Inferior parietal cortex (tissue), 1 donor: ENCODE measurements around the gene ELP5.
A peak's percentile ranks its signal among the peaks of the same experiment; 100 is the strongest.

Experiments
- DNase-seq: peaks from one replicate; pipeline ENCODE4 v3.0.0-alpha.2; 2016; ENCODE audit errors: extremely low spot score

ELP5 gene

DNA sequence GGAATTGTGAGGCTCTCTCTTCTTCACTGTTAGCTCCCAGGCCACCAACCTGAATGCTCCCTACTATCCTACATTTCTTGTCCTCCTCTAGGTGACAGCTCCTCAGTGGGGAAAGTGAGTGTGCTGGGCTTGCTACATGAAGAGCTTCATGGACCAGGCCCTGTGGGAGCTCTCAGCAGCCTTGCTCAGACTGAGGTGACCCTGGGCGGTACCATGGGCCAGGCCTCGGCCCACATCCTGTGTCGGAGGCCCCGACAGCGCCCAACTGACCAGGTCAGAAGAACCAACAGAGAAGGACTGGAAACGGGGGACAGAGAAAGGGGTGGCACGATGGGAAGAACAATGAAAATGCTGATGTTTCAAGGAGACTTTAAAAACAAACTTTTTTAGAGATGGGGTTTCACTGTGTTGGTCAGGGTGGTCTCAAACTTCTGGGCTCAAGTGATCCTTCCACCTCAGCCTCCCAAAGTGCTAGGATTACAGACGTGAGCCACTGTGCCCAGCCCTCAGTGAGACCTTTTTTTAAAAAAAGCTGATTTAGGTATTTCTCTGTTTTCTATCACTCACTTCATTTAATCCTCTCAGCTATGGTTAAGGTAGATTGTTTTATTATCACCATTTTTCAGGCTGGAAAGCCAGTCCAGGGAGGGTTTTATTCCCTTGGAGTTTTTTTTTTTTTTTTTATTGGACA, 4.9 kb downstream of the ELP5 start:
- no peak for DNase-seq

DNA sequence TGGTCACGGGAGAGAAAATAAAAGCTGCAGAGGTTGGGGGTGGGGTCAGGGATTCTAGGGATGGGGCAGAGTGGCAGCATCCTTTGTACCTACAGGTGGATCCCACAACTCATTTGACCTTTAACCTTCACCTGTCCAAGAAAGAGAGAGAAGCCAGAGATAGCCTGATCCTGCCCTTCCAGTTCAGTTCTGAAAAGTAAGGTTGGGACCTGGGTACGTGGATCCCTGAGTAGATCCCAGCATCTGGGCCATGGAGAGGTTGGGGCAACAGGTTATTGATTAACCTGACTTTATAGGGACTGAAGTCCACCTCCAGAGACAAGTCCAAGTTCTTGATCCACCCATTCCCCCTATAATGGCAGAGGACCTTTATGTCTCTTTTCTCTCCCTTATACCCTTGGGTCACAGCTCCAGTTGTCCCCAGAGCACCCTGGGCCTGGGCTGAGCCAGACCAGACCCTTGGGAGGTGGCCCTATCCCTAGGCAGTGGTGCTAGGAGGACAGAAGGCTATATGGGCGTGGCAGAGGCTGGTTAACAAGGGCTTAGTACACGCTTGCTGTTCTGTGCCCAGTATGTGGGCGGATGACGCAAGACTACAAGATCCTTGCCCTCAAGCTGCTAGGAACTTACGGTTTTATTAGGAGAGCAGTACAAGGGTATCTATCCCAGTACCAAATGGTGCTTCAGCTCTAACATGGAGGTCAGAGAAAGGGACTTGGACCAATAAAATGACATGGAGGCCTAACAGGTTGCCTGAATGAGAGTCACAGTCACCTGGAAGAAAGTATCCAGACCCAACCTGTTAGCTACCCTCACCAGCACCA, 6.9 kb downstream of the ELP5 start:
- DNase-seq: no peak

DNA sequence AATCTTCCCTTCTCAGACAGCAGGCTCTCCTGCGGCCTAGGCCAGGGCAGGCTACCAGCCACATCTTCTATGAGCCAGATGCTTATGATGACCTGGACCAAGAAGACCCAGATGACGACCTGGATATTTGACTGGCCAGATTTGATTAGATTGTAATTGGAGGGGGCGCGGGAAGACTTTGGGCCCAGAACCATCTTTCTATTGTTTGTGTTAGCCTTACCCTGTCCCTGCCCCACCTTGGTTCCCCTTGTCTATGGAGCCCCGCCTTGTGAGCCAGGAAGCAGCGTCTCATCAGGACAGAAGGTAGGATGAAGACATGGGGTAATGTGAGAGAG, 7.5 kb downstream of the ELP5 start:
- DNase-seq: no peak

DNA sequence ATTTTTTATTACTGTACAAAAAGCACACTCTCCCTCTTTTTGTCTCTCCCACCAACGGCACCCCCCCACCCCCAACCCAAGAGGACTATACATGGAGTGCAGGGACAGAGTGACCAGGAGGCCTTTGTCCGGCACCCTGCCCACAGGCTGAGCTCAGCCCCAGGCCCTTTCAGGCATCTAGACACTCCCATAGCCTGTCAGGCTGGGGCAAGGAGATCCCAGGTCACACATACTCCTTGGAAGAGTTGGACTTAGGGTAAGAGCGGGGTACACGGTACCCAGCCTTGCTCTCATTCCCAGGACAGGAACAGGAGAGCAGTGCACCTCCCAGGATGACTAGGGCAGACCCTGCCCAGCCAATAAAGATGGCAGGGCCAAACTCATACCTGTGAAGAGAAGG, 8.1 kb downstream of the ELP5 start:
- DNase-seq: no peak

DNA sequence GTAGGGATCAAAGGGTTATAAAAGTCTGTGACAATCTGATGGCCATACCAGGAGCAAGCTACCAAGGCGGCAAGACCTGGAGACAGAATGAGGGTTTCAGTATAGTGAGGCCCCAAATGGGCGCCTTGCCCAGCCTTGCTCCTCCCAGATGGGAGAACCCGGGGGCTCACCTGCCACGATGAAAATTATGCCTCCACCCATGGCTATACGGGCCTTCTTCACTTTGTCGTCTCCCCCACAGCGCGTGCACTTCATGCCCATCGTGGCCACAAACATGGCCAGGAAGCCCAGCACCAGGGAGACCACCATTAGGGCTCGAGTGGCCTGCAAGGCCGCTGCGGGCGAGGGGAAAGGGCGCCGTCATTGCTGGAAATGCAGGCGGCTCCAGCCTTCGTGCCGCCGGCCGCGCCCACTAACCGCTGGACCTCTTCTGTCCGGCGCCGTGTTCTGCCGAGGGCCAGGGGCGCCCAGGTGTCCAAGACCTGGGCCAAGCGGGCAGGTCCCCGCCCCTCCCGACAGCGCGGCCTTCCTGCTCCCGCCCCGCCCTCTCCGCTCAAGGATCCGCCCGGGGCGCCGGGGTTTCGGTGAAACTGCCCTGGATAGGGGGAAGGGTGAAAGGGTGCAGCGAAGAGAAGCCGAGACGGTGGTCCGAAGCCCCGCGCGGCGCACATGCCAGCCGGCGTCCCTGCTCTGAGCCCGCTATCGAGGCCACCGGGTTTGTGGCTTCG, 8.8 kb downstream of the ELP5 start:
- no peak for DNase-seq

DNA sequence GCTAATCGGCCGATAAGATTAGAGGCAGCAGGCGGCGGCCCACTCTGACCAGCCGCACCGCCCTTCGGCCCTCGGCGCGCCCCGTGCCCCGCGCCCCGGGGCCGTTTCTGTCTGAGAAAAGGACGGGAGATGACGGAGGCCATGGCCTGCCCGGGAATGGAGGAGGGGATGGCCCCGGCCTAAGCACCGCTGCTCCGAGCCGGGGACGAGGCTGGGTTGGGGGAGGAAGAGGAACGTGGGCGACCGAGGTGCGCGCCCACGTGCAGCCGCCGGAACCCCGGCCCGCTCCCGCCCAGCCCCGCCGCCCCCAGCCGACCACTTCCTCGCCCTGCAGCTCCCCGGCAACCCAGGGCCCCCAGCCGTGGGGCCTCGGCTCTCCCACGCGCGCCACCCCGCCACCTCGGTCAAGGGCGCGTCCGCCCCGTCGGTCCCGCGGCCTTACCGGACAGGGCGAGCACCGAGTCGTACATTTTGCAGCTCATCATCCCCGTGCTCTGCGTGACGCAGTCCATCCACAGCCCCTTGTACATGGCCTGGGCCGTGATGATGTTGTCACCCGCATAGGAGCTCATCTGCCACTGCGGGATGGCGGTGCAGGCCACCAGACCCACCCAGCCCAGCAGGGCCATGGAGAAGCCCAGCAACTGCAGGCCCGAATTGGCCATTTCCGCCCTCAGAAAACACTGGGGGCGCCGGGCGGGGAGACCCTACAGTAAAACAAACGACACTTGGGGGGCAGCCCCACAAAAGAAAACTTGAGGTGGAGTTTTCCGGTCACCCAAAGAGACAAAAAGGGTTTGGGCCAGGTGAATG, 9.6 kb downstream of the ELP5 start:
- no peak for DNase-seq

DNA sequence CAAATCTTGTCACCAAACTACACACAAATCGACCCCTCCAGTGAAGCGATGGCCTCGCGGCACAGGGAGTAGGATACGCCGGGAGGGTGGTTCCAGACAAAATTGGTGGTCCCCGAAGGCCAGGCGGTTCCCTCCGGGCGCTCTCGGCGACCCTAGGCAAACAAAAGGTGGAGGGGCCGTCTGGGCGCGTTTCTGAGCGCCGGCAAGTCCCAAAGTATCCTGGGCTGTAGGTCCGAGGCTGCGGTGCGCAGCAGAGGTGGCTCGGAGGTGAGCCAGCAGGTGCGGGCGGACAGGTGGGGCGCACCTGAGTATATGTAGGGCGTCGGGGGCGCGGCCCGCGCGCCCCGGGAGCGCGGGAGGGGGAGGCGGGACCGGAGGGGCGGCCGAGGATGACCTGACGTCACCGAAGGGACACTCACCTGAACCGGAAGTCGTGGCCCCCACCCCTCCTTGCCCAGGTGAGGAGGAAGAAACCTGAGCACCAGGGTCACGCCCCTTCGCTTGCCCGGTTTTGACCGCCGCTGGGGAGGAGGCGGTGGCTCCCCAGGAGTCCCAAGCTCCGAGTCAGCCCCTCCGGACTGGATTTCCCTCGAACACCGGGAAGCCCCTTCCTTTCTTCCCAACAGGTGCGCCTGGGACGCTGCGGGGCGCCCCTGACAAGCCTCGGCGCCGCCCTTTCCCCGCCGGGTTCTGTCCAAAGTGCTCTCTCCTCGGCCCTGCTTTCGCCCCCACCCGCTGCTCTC, 10.3 kb downstream of the ELP5 start, which contains the start of gene CLDN7:
Gene CLDN7 (minus strand): TSS at position 287 of the 743 bp plus-strand sequence. CDS start 435 bp downstream, outside the sequence.
- DNase-seq: no peak

DNA sequence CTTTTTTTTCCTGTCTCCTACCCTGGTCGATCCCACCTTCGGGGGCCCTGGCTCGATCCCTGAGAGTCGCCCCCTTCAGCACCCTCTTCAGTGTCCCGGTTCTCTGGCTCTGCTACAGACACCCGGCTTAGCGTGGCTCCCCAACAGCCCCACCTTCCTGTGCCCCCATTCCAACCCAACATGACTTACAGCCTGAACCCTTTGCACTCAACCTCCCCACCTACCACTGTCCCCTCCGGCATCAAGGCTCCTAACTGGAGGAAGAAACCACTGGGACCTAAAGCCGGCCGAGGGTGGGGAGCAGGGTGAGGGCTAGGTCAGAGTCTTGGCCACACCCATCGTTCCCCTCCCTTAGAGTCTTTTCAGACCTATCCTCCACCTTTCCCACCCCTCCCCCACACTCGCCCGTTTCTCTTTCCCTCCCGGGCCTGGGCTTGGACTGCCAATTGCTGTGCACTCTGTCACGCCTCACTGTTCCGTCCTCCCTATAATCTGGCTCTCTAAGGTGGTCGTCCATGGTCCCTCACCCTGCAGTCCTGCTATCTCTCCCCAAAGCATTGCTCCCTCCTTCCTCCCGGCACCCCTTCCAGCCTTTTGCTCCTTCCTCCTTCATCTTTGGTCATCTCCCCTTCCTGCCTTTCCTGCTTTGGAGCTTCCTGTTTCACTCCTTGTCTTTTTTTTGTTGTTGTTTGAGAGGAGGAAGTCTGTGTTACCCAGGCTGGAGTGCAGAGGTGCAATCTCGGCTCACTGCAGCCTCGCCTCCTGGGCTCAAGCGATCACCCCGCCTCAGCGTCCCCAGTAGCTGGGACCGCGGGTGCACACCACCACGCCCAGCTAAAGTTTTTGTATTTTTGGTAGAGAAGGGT, 11.2 kb downstream of the ELP5 start:
- no peak for DNase-seq

DNA sequence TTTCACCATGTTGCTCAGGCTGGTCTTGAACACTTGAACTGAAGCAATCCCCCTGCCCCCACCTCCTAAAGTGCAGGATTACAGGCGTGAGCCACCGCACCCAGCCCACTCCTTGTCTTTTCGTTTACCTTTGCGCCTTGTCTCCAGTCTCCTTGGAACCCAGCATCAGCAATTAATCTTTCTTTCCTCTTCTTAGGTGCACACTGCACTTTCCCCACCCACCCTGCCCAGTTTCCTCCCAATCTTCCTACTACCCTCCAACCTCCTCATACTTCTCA, 11.7 kb downstream of the ELP5 start:
- no peak for DNase-seq

DNA sequence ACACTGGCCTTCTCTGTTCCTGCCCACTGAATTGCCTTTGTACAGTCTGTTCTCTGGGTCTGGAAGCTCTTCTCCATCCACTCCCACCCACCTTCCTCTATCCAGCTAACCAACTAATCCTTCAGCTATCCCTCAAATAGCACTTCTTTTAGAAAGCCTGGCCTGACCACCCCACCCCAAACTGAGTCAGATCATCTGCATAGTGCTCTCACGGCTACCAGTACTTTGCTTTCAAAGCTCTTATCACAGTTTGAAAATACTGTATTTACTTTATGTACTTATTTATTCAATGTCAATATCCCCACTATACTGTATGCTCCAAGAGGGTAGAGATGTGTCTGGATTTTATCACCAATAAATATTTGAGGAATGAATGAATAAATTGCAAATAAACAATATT, 14.8 kb downstream of the ELP5 start:
- DNase-seq: no peak

DNA sequence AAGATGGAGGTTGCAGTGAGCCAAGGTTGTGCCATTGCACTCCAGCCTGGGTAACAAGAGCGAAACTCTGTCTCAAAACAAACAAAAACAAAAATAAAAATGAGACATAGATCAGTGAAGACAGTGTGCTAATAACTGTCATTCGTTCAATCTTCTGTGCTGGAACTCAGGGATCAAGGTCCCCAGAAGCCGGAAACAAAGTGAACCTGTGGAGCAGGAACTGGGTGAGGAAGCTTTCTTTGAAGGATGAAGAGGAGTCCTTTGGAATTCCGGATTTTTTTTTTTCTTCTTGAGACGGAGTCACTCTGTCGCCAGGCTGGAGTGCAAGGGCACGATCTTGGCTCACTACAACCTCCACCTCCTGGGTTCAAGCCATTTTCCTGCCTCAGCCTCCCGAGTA, 27.4 kb downstream of the ELP5 start:
- DNase-seq: no peak

DNA sequence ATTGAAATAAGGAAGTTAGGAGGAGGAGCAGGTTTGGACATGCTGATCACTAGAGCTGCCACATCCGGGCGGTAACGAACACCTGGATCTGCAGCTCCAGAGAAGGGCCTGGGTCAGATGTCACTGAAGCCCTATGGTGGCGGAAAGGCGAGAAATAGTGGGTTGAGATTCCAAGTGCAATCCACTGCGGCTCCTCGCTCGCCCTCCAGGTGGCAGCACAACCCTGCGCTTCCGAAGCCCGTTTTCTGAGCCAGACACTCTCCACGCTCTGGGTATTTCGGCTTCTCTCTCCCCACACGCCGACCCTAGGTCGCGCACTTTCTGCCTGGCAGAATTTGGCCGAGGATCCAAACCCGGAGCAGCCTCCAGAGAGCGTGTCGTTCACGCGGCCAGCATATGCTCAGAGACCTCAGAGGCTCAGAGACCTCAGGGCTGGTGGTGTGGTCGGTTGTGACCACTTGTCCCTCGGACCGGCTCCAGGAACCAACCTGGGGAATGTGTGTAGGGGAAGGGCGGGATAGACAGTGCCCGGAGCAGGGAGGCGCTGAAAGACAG, 28.6 kb downstream of the ELP5 start:
- peak; percentile 84 for DNase-seq

DNA sequence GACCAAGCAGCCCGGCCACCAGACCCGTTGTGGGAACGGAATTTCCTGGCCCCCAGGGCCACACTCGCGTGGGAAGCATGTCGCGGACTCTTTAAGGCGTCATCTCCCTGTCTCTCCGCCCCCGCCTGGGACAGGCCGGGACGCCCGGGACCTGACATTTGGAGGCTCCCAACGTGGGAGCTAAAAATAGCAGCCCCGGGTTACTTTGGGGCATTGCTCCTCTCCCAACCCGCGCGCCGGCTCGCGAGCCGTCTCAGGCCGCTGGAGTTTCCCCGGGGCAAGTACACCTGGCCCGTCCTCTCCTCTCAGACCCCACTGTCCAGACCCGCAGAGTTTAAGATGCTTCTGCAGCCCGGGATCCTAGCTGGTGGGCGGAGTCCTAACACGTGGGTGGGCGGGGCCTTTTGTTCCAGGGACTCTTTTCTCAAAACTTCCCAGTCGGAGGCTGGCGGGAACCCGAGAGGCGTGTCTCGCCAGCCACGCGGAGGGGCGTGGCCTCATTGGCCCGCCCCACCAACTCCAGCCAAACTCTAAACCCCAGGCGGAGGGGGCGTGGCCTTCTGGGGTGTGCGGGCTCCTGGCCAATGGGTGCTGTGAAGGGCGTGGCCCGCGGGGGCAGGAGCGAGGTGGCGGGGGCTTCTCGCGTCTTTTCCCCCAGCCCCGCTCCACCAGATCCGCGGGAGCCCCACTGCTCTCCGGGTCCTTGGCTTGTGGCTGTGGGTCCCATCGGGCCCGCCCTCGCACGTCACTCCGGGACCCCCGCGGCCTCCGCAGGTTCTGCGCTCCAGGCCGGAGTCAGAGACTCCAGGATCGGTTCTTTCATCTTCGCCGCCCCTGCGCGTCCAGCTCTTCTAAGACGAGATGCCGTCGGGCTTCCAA, 29.3 kb downstream of the ELP5 start, which contains the start of gene SLC2A4:
Gene SLC2A4 (plus strand): TSS at position 645 of the 879 bp plus-strand sequence. CDS start 217 bp downstream, at position 862.
- peak; percentile 66 for DNase-seq

DNA sequence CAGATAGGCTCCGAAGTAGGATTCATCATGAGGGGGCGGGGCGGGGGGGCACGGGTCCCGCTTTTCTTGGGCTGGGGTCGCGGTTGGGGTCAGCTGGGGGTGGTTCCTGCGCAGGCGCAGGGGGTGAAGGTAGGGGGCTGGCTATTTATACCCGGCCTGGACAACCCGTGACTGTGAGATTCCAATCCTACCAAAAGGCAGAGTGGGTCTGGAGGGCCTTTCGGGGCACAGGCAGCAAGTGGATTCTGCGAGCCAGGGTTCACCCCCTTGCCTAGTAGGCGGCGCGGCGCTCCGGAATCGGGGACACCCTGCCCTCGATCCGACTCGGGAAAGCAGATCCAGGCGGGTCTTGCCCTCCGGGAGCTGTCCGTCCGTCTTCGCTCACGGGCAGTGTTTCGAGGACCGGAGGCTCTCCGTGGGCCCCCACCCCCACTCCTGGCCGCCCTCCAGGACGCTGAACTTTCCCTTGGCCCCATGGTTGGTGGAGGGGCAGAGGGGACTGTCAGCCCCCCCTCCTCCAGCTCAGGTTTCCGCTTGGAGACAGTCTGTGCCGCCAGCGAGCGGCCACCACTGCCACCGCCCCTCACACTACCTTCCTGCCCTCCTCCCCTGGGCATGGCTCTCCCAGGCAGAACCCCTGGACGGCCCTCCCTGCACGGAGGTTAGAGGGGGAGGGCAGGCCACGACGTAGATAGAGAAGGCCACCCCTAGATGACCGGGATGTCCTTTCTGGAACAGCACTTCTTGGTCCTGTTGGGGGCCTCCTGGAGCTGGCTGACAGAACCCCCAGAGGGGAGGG, 30.1 kb downstream of the ELP5 start:
- DNase-seq: no peak

DNA sequence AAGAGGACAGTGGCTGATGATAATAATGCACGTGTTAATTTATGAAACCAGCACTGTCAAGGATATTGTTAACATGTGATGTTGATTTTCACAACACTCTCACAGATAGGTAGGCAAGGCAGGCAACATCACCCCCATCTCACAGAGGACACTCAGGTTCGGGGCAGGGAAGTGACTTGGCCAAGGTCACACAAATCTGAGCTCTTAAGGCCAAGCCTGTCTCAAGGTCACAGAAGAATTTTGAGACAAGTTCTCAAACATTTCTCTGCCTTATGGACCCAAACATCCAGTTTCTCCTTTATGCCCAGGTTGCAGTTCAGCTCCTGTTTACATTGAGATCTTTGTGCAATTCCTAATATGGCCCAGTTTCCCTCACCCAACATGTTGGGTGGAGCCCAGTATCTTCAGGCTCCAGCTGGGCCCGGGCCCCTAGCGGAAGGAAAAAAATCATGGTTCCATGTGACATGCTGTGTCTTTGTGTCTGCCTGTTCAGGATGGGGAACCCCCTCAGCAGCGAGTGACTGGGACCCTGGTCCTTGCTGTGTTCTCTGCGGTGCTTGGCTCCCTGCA, 30.8 kb downstream of the ELP5 start:
- no peak for DNase-seq

DNA sequence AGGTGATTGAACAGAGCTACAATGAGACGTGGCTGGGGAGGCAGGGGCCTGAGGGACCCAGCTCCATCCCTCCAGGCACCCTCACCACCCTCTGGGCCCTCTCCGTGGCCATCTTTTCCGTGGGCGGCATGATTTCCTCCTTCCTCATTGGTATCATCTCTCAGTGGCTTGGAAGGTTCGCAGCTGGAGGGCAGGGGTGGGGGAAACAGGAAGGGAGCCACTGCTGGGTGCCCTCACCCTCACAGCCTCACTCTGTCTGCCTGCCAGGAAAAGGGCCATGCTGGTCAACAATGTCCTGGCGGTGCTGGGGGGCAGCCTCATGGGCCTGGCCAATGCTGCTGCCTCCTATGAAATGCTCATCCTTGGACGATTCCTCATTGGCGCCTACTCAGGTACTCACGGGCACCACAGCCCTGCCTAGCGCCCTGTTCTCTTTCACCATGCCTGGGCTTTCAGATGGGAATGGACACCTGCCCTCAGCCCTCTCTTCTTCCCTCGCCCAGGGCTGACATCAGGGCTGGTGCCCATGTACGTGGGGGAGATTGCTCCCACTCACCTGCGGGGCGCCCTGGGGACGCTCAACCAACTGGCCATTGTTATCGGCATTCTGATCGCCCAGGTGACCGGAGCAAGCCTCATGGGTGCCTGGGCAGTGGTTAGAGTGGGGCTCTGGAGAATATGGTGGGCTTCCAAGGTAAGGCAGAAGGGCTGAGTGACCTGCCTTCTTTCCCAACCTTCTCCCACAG, 31.6 kb downstream of the ELP5 start:
- no peak for DNase-seq

DNA sequence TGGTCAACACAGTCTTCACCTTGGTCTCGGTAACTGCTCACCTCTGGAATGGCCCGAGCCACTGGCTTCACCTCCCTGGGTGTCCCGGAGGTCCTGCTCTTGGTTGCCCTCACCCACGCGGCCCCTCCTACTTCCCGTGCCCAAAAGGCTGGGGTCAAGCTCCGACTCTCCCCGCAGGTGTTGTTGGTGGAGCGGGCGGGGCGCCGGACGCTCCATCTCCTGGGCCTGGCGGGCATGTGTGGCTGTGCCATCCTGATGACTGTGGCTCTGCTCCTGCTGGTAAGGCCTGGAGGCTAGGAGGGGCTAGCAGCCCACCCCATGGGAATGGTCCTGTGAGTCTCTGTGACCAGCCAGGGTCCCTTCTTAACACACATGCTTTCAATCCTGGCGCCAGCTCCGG, 32.9 kb downstream of the ELP5 start:
- no peak for DNase-seq
